Activated CD8-positive, alpha-beta T cell treated with anti-CD3 and anti-CD28 coated beads for 36 hours (primary cell): ENCODE data around the gene RBM38. TPM values are rescaled to one million over a fixed set of nuclear protein-coding genes. Genes with fewer than 3 reads are reported as not detected.

ENCODE experiments used
- ATAC-seq: fragments of 200-7000 bp; cut with Tn5 transposase; one replicate; pipeline ENCODE4 v1.10.0; 2021; ENCODE audit warnings: mild to moderate bottlenecking, moderate library complexity
- CTCF ChIA-PET: fragments of 350-600 bp; sonication (Branson Sonifier 250); formaldehyde crosslinking; loops from one replicate; lab custom pipeline; 2021; ENCODE audit warnings: antibody characterized with exemption; lab: Charles Lee
- POLR2A ChIA-PET: fragments of 350-600 bp; sonication (Branson Sonifier 250); formaldehyde crosslinking; loops from one replicate; lab custom pipeline; 2021; ENCODE audit warnings: antibody characterized with exemption; lab: Charles Lee
- DNase-seq: peaks from one replicate; pipeline ENCODE4 v3.0.0-alpha.2; 2020
- H3K27ac Mint-ChIP-seq: one replicate; pipeline ENCODE4 v1.8.0; 2021; ENCODE audit warnings: mild to moderate bottlenecking, mixed read lengths
- H3K27me3 Mint-ChIP-seq: one replicate; pipeline ENCODE4 v1.8.0; 2021; ENCODE audit warnings: mixed read lengths
- H3K36me3 Mint-ChIP-seq: one replicate; pipeline ENCODE4 v1.8.0; 2021; ENCODE audit warnings: low read depth, mixed read lengths
- H3K4me1 Mint-ChIP-seq: one replicate; pipeline ENCODE4 v1.8.0; 2021; ENCODE audit warnings: low read depth, mixed read lengths
- H3K4me3 Mint-ChIP-seq: one replicate; pipeline ENCODE4 v1.8.0; 2021; ENCODE audit warnings: mild to moderate bottlenecking, moderate library complexity, mixed read lengths
- H3K9me3 Mint-ChIP-seq: one replicate; pipeline ENCODE4 v1.8.0; 2021; ENCODE audit warnings: mixed read lengths
- CTCF ChIP-seq: fragments of 200-600 bp; IDR thresholded peaks from one replicate; pipeline ENCODE4 v1.8.0; 2022; ENCODE audit warnings: antibody characterized with exemption, mild to moderate bottlenecking
- intact Hi-C: fragments of 100-400 bp; cut with micrococcal nuclease; formaldehyde crosslinking; loops from one replicate; pipeline ENCODE4 v1.10.0; 2022
- total RNA-seq, 2 experiments: library from RNA; stranded (reverse); gene quantifications; one replicate each; pipeline ENCODE4 v1.2.3, GENCODE V29; 2021

Gene RBM38
- total RNA-seq, 2 experiments from 2014 or later = 114 to 116 TPM

GRCh38 chr20:57384486-57384885 is 6.7 kb upstream of the RBM38 start:
- intact Hi-C loops = loop anchor here (5.0 kb wide), 1 partner anchor 203 kb away; no protein-coding TSS in a partner anchor
- CTCF ChIA-PET = interaction anchor here (2.1 to 3.8 kb wide), 2 partner anchors 14 to 111 kb away, joined by 8 to 17 read pairs; no protein-coding TSS in a partner anchor
- H3K36me3 Mint-ChIP-seq = peaks cover 1% of the 10 kb centered on the region
- H3K4me1 Mint-ChIP-seq = peaks cover 16% of the 10 kb centered on the region
- H3K9me3 Mint-ChIP-seq = no peaks in the 10 kb centered on the region
- no peak for DNase-seq
- H3K27ac Mint-ChIP-seq = no peak overlapping the region
- ATAC-seq = no peak
- no peak for TF ChIP-seq CTCF
- H3K4me3 Mint-ChIP-seq = no peak overlapping the region
- POLR2A ChIA-PET = no interaction called here
- no peaks in the 10 kb centered on the region for H3K27me3 Mint-ChIP-seq

- peaks cover 18% of the 10 kb centered on the region for H3K4me1 Mint-ChIP-seq
- intact Hi-C loops = loop anchor here (5.0 kb wide), 1 partner anchor 202 kb away; no protein-coding TSS in a partner anchor
- ChIA-PET CTCF (interaction anchor here (3.8 kb wide), 1 partner anchor 13 kb away, joined by 17 read pairs; no protein-coding TSS in a partner anchor), POLR2A (interaction anchor here (1.0 kb wide), 1 partner anchor 13 kb away, joined by 3 read pairs; no protein-coding TSS in a partner anchor)
- H3K9me3 Mint-ChIP-seq = no peaks in the 10 kb centered on the region
- no peak overlapping the region for H3K27ac Mint-ChIP-seq
- H3K36me3 Mint-ChIP-seq = peaks cover 1% of the 10 kb centered on the region
- H3K4me3 Mint-ChIP-seq = no peak overlapping the region
- H3K27me3 Mint-ChIP-seq = no peaks in the 10 kb centered on the region
- ATAC-seq = no peak
- no peak for DNase-seq
- TF ChIP-seq CTCF = no peak
These were observed 6.0 kb upstream of the RBM38 start for GRCh38 chr20:57384953-57385761.

- H3K9me3 Mint-ChIP-seq = no peaks in the 10 kb centered on the region
- no peak overlapping the region for H3K4me3 Mint-ChIP-seq
- DNase-seq (no peak), ATAC-seq (no peak)
- H3K36me3 Mint-ChIP-seq = peaks cover 1% of the 10 kb centered on the region
- ChIA-PET CTCF (no interaction called here), POLR2A (interaction anchor here (1.0 kb wide), 1 partner anchor 12 kb away, joined by 3 read pairs; no protein-coding TSS in a partner anchor)
- H3K27ac Mint-ChIP-seq = no peak overlapping the region
- peaks cover 22% of the 10 kb centered on the region for H3K4me1 Mint-ChIP-seq
- intact Hi-C loops = no loop called here
- no peak for TF ChIP-seq CTCF
- no peaks in the 10 kb centered on the region for H3K27me3 Mint-ChIP-seq
These were observed 5.3 kb upstream of the RBM38 start for GRCh38 chr20:57385940-57386339.

- intact Hi-C loops = no loop called here
- CTCF ChIA-PET = no interaction called here
- Mint-ChIP-seq H3K27ac (no peak overlapping the region), H3K9me3 (no peaks in the 10 kb centered on the region), H3K36me3 (peaks cover 1% of the 10 kb centered on the region), H3K27me3 (no peaks in the 10 kb centered on the region), H3K4me1 (peaks cover 22% of the 10 kb centered on the region), H3K4me3 (no peak overlapping the region)
- no peak for TF ChIP-seq CTCF
- no peak for ATAC-seq
- no peak for DNase-seq
- POLR2A ChIA-PET = interaction anchor here (1.3 to 7.0 kb wide), 2 partner anchors 10 to 13 kb away, joined by 4 to 88 read pairs; no protein-coding TSS in a partner anchor
These were observed 4.4 kb upstream of the RBM38 start for GRCh38 chr20:57386762-57387161.

GRCh38 chr20:57387463-57387862 is 3.7 kb upstream of the RBM38 start:
- DNase-seq (no peak), ATAC-seq (no peak)
- Mint-ChIP-seq H3K36me3 (peaks cover 6% of the 10 kb centered on the region), H3K9me3 (no peaks in the 10 kb centered on the region), H3K27ac (no peak overlapping the region), H3K27me3 (no peaks in the 10 kb centered on the region), H3K4me3 (no peak overlapping the region), H3K4me1 (peaks cover 15% of the 10 kb centered on the region)
- TF ChIP-seq CTCF = no peak
- CTCF ChIA-PET = interaction anchor here (1.0 kb wide), 1 partner anchor 25 kb away, joined by 3 read pairs; no protein-coding TSS in a partner anchor
- intact Hi-C loops = no loop called here
- POLR2A ChIA-PET = interaction anchor here (1.3 to 7.0 kb wide), 2 partner anchors 11 to 12 kb away, joined by 4 to 88 read pairs; no protein-coding TSS in a partner anchor
